ENCODE results near the gene KIF6. TPM values are rescaled to one million over a fixed set of nuclear protein-coding genes. Genes with fewer than 3 reads are reported as not detected.

KIF6 gene
- total RNA-seq, 1 experiment from 2014 or later: not detected

GRCh38 chr6:39465539-39465938, 259.7 kb downstream of the KIF6 start:
- TF ChIP-seq POLR2AphosphoS5 (IDR thresholded peaks at IDR 0.05; ENCODE audit: low read depth, low read length): no peak
- Histone ChIP-seq H3K36me3 (ENCODE audit: control insufficient read depth, insufficient read depth, low read length) (no peaks in the 10 kb centered on the region), H3K4me1 (ENCODE audit: control insufficient read depth, insufficient read depth, low read length) (no peaks in the 10 kb centered on the region), H3K4me3 (ENCODE audit: low read depth in 2 of 2, low read length in 2 of 2) (no peak overlapping the region), H3K27me3 (ENCODE audit: control insufficient read depth, insufficient read depth, low read length) (no peaks in the 10 kb centered on the region), H3K9me3 (ENCODE audit: control insufficient read depth, insufficient read depth, low read depth, low read length) (no peaks in the 10 kb centered on the region), H3K27ac (ENCODE audit: low read length) (no peak overlapping the region)
- ChIA-PET POLR2A (no interaction called here), CTCF (no interaction called here)
- intact Hi-C loops (cut with micrococcal nuclease; ENCODE audit: unreplicated experiment): no loop called here
- no peak for ATAC-seq
- DNase-seq (ENCODE audit: low read depth, low spot score): no peak
- no TSS peak for BruUV-seq (replicated peaks)
- in situ Hi-C loops (cut with HindIII; ENCODE audit: low pct_unique_long_range_greater_than_20kb, low sequenced_read_pairs): no loop called here

DNA sequence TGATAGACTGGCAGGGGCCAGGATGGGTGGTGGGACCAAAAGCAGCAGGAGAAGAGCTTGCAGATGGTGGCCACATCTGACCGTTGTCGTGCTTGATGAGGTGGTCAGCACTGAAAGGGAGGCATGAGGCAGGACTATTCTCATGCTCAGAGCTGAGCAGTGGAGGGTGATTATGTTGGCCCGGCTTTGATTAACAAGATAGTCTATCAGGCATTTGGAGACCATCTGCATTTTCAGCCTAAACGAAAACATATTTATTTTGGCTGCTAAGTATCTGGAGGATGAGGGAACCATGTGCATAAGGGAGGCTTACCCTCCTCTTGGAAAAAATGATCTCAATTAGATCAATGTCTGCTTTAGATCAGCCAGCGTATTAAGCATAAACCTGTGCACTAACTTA, 261.1 kb downstream of the KIF6 start:
- ChIA-PET POLR2A (no interaction called here), CTCF (no interaction called here)
- Histone ChIP-seq H3K4me1 (ENCODE audit: control insufficient read depth, insufficient read depth, low read length) (no peaks in the 10 kb centered on the region), H3K9me3 (ENCODE audit: control insufficient read depth, insufficient read depth, low read depth, low read length) (no peaks in the 10 kb centered on the region), H3K27ac (ENCODE audit: low read length) (no peak overlapping the region), H3K4me3 (ENCODE audit: low read depth in 2 of 2, low read length in 2 of 2) (no peak overlapping the region), H3K36me3 (ENCODE audit: control insufficient read depth, insufficient read depth, low read length) (no peaks in the 10 kb centered on the region), H3K27me3 (ENCODE audit: control insufficient read depth, insufficient read depth, low read length) (no peaks in the 10 kb centered on the region)
- in situ Hi-C loops (cut with HindIII; ENCODE audit: low pct_unique_long_range_greater_than_20kb, low sequenced_read_pairs) (no loop called here), intact Hi-C loops (cut with micrococcal nuclease; ENCODE audit: unreplicated experiment) (no loop called here)
- TF ChIP-seq SIN3A (IDR thresholded peaks at IDR 0.05; ENCODE audit: borderline replicate concordance, insufficient read depth, low read depth, low read length) (no peak), POLR2AphosphoS5 (IDR thresholded peaks at IDR 0.05; ENCODE audit: low read depth, low read length) (no peak), TCF7L2 (IDR thresholded peaks at IDR 0.05; ENCODE audit: low read depth, low read length) (no peak)
- TF ChIP-seq, protein P1, sequence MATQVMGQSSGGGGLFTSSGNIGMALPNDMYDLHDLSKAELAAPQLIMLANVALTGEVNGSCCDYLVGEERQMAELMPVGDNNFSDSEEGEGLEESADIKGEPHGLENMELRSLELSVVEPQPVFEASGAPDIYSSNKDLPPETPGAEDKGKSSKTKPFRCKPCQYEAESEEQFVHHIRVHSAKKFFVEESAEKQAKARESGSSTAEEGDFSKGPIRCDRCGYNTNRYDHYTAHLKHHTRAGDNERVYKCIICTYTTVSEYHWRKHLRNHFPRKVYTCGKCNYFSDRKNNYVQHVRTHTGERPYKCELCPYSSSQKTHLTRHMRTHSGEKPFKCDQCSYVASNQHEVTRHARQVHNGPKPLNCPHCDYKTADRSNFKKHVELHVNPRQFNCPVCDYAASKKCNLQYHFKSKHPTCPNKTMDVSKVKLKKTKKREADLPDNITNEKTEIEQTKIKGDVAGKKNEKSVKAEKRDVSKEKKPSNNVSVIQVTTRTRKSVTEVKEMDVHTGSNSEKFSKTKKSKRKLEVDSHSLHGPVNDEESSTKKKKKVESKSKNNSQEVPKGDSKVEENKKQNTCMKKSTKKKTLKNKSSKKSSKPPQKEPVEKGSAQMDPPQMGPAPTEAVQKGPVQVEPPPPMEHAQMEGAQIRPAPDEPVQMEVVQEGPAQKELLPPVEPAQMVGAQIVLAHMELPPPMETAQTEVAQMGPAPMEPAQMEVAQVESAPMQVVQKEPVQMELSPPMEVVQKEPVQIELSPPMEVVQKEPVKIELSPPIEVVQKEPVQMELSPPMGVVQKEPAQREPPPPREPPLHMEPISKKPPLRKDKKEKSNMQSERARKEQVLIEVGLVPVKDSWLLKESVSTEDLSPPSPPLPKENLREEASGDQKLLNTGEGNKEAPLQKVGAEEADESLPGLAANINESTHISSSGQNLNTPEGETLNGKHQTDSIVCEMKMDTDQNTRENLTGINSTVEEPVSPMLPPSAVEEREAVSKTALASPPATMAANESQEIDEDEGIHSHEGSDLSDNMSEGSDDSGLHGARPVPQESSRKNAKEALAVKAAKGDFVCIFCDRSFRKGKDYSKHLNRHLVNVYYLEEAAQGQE (IDR thresholded peaks at IDR 0.05; ENCODE audit: insufficient read depth in 1 of 2, low read depth in 2 of 2, low read length in 1 of 2): no peak
- TF ChIP-seq, protein P2, sequence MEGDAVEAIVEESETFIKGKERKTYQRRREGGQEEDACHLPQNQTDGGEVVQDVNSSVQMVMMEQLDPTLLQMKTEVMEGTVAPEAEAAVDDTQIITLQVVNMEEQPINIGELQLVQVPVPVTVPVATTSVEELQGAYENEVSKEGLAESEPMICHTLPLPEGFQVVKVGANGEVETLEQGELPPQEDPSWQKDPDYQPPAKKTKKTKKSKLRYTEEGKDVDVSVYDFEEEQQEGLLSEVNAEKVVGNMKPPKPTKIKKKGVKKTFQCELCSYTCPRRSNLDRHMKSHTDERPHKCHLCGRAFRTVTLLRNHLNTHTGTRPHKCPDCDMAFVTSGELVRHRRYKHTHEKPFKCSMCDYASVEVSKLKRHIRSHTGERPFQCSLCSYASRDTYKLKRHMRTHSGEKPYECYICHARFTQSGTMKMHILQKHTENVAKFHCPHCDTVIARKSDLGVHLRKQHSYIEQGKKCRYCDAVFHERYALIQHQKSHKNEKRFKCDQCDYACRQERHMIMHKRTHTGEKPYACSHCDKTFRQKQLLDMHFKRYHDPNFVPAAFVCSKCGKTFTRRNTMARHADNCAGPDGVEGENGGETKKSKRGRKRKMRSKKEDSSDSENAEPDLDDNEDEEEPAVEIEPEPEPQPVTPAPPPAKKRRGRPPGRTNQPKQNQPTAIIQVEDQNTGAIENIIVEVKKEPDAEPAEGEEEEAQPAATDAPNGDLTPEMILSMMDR (IDR thresholded peaks at IDR 0.05): no peak
- ATAC-seq: no peak
- no TSS peak for BruUV-seq (replicated peaks)
- no peak for DNase-seq (ENCODE audit: low read depth, low spot score)

- intact Hi-C loops (cut with micrococcal nuclease; ENCODE audit: unreplicated experiment) (no loop called here), in situ Hi-C loops (cut with HindIII; ENCODE audit: low pct_unique_long_range_greater_than_20kb, low sequenced_read_pairs) (no loop called here)
- Histone ChIP-seq H3K27me3 (ENCODE audit: control insufficient read depth, insufficient read depth, low read length) (no peaks in the 10 kb centered on the region), H3K27ac (ENCODE audit: low read length) (no peak overlapping the region), H3K9me3 (ENCODE audit: control insufficient read depth, insufficient read depth, low read depth, low read length) (no peaks in the 10 kb centered on the region; the same call in 1 of the 2 replicates), H3K4me1 (ENCODE audit: control insufficient read depth, insufficient read depth, low read length) (no peaks in the 10 kb centered on the region), H3K4me3 (ENCODE audit: low read depth in 2 of 2, low read length in 2 of 2) (no peak overlapping the region), H3K36me3 (ENCODE audit: control insufficient read depth, insufficient read depth, low read length) (no peaks in the 10 kb centered on the region)
- ATAC-seq (no peak), DNase-seq (ENCODE audit: low read depth, low spot score) (no peak)
- no TSS peak for BruUV-seq (replicated peaks)
- ChIA-PET POLR2A (no interaction called here), CTCF (interaction anchor here (0.7 kb wide), 1 partner anchor 1441 kb away, joined by 8 read pairs; no protein-coding TSS in a partner anchor)
- TF ChIP-seq TCF7L2 (IDR thresholded peaks at IDR 0.05; ENCODE audit: low read depth, low read length): no peak
These were observed 271.2 kb downstream of the KIF6 start for GRCh38 chr6:39453956-39454524.

Measured in Panc1 (cell line).